SK-N-SH treated with all-trans-retinoic acid at 6 μM for 48 hours (cell line): ENCODE results near the gene CYTL1.

ENCODE experiments used
- ATAC-seq: fragments of 200-7000 bp; cut with Tn5 transposase; 3 replicates; pipeline ENCODE4 v1.9.1; 2020; ENCODE audit warnings: mild to moderate bottlenecking, moderate library complexity
- ARNTL ChIP-seq: fragments of 450-650 bp; formaldehyde crosslinking; IDR thresholded peaks from 2 replicates; pipeline ENCODE4 v1.5.0; 2020; ENCODE audit warnings: low read depth, mild to moderate bottlenecking, moderate library complexity, borderline replicate concordance
- BACH2 ChIP-seq: fragments of 250-450 bp; sonication (Bioruptor Pico); IDR thresholded peaks from 2 replicates; pipeline ENCODE4 v1.9.0; 2021; ENCODE audit warnings: mild to moderate bottlenecking, borderline replicate concordance
- CSDC2 ChIP-seq: fragments of 250-450 bp; sonication (Bioruptor Pico); IDR thresholded peaks from 2 replicates; pipeline ENCODE4 v1.5.0; 2020; ENCODE audit warnings: mild to moderate bottlenecking, moderate library complexity
- ESRRG ChIP-seq: fragments of 250-450 bp; sonication (Bioruptor Pico); IDR thresholded peaks from 2 replicates; pipeline ENCODE4 v1.6.1; 2021; ENCODE audit warnings: mild to moderate bottlenecking
- GLIS3 ChIP-seq: fragments of 250-450 bp; sonication (Bioruptor Pico); IDR thresholded peaks from 2 replicates; pipeline ENCODE4 v1.5.0; 2020; ENCODE audit warnings: mild to moderate bottlenecking, moderate library complexity
- ISL1 ChIP-seq: fragments of 250-450 bp; sonication (Bioruptor Pico); IDR thresholded peaks from 2 replicates; pipeline ENCODE4 v2.1.2; 2022; ENCODE audit warnings: mild to moderate bottlenecking, moderate library complexity
- OSR1 ChIP-seq: fragments of 250-450 bp; sonication (Bioruptor Pico); IDR thresholded peaks from 2 replicates; pipeline ENCODE4 v1.8.0; 2022; ENCODE audit warnings: moderate library complexity, mild to moderate bottlenecking, inconsistent platforms
- RARB ChIP-seq: fragments of 250-450 bp; sonication (Bioruptor Pico); IDR thresholded peaks from 2 replicates; pipeline ENCODE4 v1.8.0; 2021; ENCODE audit warnings: mild to moderate bottlenecking, moderate library complexity
- SNAI2 ChIP-seq: fragments of 250-450 bp; sonication (Bioruptor Pico); IDR thresholded peaks from 2 replicates; pipeline ENCODE4 v1.5.0; 2020; ENCODE audit warnings: mild to moderate bottlenecking, moderate library complexity
- TCF4 ChIP-seq: fragments of 250-450 bp; sonication (Bioruptor Pico); IDR thresholded peaks from 2 replicates; pipeline ENCODE4 v1.8.0; 2021; ENCODE audit warnings: mild to moderate bottlenecking, moderate library complexity, borderline replicate concordance
- TOX ChIP-seq: fragments of 250-450 bp; sonication (Bioruptor Pico); IDR thresholded peaks from 2 replicates; pipeline ENCODE4 v1.8.0; 2021; ENCODE audit warnings: mild to moderate bottlenecking, moderate library complexity, borderline replicate concordance
- ZC3H10 ChIP-seq: fragments of 250-450 bp; sonication (Bioruptor Pico); IDR thresholded peaks from 2 replicates; pipeline ENCODE4 v1.5.1; 2021; ENCODE audit warnings: mild to moderate bottlenecking, moderate library complexity
- ZFP3 ChIP-seq: fragments of 250-450 bp; sonication (Bioruptor Pico); IDR thresholded peaks from 2 replicates; pipeline ENCODE4 v1.5.0; 2020; ENCODE audit warnings: mild to moderate bottlenecking, moderate library complexity
- ZFP30 ChIP-seq: fragments of 450-650 bp; formaldehyde crosslinking; IDR thresholded peaks from 2 replicates; pipeline ENCODE4 v1.5.0; 2022; ENCODE audit warnings: mild to moderate bottlenecking, moderate library complexity
- ZNF565 ChIP-seq: fragments of 450-650 bp; formaldehyde crosslinking; conservative IDR thresholded peaks from 2 replicates; pipeline ENCODE4 v1.5.0; 2020; ENCODE audit warnings: low read depth, mild to moderate bottlenecking, moderate library complexity
- ZNF70 ChIP-seq: fragments of 450-650 bp; formaldehyde crosslinking; IDR thresholded peaks from 2 replicates; pipeline ENCODE4 v1.5.0; 2020; ENCODE audit warnings: mild to moderate bottlenecking, moderate library complexity
- ZNF8 ChIP-seq: fragments of 450-650 bp; formaldehyde crosslinking; IDR thresholded peaks from 2 replicates; pipeline ENCODE4 v1.5.0; 2020; ENCODE audit warnings: mild to moderate bottlenecking, moderate library complexity
- TF ChIP-seq, protein P1 (sequence below): fragments of 250-450 bp; sonication (Bioruptor Pico); IDR thresholded peaks from 2 replicates; pipeline ENCODE4 v1.5.0; 2020; ENCODE audit warnings: mild to moderate bottlenecking, moderate library complexity
- TF ChIP-seq, protein P2 (sequence below): fragments of 250-450 bp; sonication (Bioruptor Pico); IDR thresholded peaks from 2 replicates; pipeline ENCODE4 v1.5.1; 2020; ENCODE audit warnings: low read depth, mild to moderate bottlenecking, moderate library complexity
- TF ChIP-seq, protein P3 (sequence below): fragments of 250-450 bp; sonication (Bioruptor Pico); IDR thresholded peaks from 2 replicates; pipeline ENCODE4 v1.5.1; 2021; ENCODE audit warnings: mild to moderate bottlenecking, moderate library complexity
- TF ChIP-seq, protein P4 (sequence below): fragments of 250-450 bp; sonication (Bioruptor Pico); IDR thresholded peaks from 2 replicates; pipeline ENCODE4 v1.8.0; 2020; ENCODE audit warnings: mild to moderate bottlenecking, moderate library complexity, borderline replicate concordance
- TF ChIP-seq, protein P5 (sequence below): fragments of 250-450 bp; sonication (Bioruptor Pico); IDR thresholded peaks from 2 replicates; pipeline ENCODE4 v1.8.0; 2021; ENCODE audit warnings: low read depth, mild to moderate bottlenecking, moderate library complexity, borderline replicate concordance

The CYTL1 gene

DNA sequence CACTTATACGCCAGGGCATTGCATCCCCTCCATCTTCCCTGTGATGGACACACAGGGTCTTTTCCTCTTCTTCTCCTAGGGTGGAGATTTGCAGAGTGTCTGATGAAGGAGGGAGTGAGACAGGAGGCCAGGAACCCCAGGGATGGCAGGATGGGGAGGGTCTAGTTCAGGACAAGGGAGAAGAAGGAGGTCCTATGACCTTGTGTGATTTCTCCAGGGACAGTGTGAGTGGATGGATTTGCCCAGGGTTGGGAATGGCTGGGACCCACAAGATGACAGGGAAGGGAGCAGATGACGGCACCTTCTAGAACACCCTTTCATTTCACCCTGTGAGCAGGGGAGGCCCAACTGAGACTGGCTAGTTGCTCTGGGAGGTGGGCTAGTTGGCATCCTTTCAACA, 34.2 kb downstream of the CYTL1 start:
- TF ChIP-seq ESRRG (CRISPR knock-in tag), result no peak
- no peak for TF ChIP-seq ZNF70 (CRISPR knock-in tag)
- TF ChIP-seq ZFP3 (CRISPR knock-in tag), result no peak
- no peak for TF ChIP-seq TCF4 (CRISPR knock-in tag)
- no peak for TF ChIP-seq CSDC2
- TF ChIP-seq RARB (CRISPR knock-in tag), result no peak
- TF ChIP-seq ZNF8 (CRISPR knock-in tag), result no peak
- no peak for TF ChIP-seq ARNTL (CRISPR knock-in tag)
- no peak for TF ChIP-seq TOX (CRISPR knock-in tag)
- no peak for TF ChIP-seq OSR1 (CRISPR knock-in tag)
- no peak for TF ChIP-seq ZC3H10 (CRISPR knock-in tag)
- TF ChIP-seq BACH2, result no peak
- TF ChIP-seq, protein P1, sequence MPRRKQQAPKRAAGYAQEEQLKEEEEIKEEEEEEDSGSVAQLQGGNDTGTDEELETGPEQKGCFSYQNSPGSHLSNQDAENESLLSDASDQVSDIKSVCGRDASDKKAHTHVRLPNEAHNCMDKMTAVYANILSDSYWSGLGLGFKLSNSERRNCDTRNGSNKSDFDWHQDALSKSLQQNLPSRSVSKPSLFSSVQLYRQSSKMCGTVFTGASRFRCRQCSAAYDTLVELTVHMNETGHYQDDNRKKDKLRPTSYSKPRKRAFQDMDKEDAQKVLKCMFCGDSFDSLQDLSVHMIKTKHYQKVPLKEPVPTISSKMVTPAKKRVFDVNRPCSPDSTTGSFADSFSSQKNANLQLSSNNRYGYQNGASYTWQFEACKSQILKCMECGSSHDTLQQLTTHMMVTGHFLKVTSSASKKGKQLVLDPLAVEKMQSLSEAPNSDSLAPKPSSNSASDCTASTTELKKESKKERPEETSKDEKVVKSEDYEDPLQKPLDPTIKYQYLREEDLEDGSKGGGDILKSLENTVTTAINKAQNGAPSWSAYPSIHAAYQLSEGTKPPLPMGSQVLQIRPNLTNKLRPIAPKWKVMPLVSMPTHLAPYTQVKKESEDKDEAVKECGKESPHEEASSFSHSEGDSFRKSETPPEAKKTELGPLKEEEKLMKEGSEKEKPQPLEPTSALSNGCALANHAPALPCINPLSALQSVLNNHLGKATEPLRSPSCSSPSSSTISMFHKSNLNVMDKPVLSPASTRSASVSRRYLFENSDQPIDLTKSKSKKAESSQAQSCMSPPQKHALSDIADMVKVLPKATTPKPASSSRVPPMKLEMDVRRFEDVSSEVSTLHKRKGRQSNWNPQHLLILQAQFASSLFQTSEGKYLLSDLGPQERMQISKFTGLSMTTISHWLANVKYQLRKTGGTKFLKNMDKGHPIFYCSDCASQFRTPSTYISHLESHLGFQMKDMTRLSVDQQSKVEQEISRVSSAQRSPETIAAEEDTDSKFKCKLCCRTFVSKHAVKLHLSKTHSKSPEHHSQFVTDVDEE (CRISPR knock-in tag), result no peak
- TF ChIP-seq, protein P2, sequence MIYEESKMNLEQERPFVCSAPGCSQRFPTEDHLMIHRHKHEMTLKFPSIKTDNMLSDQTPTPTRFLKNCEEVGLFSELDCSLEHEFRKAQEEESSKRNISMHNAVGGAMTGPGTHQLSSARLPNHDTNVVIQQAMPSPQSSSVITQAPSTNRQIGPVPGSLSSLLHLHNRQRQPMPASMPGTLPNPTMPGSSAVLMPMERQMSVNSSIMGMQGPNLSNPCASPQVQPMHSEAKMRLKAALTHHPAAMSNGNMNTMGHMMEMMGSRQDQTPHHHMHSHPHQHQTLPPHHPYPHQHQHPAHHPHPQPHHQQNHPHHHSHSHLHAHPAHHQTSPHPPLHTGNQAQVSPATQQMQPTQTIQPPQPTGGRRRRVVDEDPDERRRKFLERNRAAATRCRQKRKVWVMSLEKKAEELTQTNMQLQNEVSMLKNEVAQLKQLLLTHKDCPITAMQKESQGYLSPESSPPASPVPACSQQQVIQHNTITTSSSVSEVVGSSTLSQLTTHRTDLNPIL (CRISPR knock-in tag), result no peak
- no peak for TF ChIP-seq ZNF565
- TF ChIP-seq, protein P3, sequence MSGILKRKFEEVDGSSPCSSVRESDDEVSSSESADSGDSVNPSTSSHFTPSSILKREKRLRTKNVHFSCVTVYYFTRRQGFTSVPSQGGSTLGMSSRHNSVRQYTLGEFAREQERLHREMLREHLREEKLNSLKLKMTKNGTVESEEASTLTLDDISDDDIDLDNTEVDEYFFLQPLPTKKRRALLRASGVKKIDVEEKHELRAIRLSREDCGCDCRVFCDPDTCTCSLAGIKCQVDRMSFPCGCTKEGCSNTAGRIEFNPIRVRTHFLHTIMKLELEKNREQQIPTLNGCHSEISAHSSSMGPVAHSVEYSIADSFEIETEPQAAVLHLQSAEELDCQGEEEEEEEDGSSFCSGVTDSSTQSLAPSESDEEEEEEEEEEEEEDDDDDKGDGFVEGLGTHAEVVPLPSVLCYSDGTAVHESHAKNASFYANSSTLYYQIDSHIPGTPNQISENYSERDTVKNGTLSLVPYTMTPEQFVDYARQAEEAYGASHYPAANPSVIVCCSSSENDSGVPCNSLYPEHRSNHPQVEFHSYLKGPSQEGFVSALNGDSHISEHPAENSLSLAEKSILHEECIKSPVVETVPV (CRISPR knock-in tag), result no peak
- no peak for TF ChIP-seq SNAI2 (CRISPR knock-in tag)
- no peak for ATAC-seq

DNA sequence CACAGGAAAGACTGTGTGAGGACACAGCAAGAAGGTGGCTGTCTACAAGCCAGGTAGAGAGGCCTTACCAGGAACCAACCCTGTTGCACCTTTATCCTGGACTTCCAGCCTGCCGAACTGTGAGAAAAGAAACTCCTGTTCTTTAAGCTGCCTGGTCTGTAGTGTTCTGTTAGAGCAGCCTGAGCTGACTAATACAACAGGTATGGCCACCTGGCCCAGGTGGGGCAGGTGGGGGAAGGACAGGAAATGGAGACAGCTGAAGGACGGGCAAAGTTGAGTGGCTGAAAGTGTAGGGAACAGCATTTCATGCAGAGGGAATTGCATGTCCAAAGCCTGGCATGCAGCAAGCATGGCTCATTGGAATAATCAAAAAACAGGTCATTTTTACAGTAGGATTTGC, 35.1 kb downstream of the CYTL1 start:
- no peak for TF ChIP-seq ESRRG (CRISPR knock-in tag)
- TF ChIP-seq, protein P3 (CRISPR knock-in tag), result no peak
- TF ChIP-seq ZFP3 (CRISPR knock-in tag), result no peak
- no peak for TF ChIP-seq GLIS3 (CRISPR knock-in tag)
- TF ChIP-seq ISL1, result no peak
- TF ChIP-seq OSR1 (CRISPR knock-in tag), result no peak
- TF ChIP-seq TCF4 (CRISPR knock-in tag), result no peak
- TF ChIP-seq, protein P1 (CRISPR knock-in tag), result no peak
- TF ChIP-seq, protein P4, sequence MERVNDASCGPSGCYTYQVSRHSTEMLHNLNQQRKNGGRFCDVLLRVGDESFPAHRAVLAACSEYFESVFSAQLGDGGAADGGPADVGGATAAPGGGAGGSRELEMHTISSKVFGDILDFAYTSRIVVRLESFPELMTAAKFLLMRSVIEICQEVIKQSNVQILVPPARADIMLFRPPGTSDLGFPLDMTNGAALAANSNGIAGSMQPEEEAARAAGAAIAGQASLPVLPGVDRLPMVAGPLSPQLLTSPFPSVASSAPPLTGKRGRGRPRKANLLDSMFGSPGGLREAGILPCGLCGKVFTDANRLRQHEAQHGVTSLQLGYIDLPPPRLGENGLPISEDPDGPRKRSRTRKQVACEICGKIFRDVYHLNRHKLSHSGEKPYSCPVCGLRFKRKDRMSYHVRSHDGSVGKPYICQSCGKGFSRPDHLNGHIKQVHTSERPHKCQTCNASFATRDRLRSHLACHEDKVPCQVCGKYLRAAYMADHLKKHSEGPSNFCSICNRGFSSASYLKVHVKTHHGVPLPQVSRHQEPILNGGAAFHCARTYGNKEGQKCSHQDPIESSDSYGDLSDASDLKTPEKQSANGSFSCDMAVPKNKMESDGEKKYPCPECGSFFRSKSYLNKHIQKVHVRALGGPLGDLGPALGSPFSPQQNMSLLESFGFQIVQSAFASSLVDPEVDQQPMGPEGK (CRISPR knock-in tag), result no peak
- no peak for TF ChIP-seq ZNF8 (CRISPR knock-in tag)
- no peak for TF ChIP-seq RARB (CRISPR knock-in tag)
- no peak for TF ChIP-seq SNAI2 (CRISPR knock-in tag)
- no peak for TF ChIP-seq BACH2
- no peak for TF ChIP-seq ZFP30 (CRISPR knock-in tag)
- TF ChIP-seq, protein P5, sequence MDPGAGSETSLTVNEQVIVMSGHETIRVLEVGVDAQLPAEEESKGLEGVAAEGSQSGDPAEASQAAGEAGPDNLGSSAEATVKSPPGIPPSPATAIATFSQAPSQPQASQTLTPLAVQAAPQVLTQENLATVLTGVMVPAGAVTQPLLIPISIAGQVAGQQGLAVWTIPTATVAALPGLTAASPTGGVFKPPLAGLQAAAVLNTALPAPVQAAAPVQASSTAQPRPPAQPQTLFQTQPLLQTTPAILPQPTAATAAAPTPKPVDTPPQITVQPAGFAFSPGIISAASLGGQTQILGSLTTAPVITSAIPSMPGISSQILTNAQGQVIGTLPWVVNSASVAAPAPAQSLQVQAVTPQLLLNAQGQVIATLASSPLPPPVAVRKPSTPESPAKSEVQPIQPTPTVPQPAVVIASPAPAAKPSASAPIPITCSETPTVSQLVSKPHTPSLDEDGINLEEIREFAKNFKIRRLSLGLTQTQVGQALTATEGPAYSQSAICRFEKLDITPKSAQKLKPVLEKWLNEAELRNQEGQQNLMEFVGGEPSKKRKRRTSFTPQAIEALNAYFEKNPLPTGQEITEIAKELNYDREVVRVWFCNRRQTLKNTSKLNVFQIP, result no peak

More for the DNA sequence above, 35.1 kb downstream of the CYTL1 start:
- no peak for ATAC-seq
